LNCaP clone FGC (cell line): ENCODE data around the gene TEAD1.

Experiments
- DNase-seq: peaks from one replicate; pipeline ENCODE4 v3.0.0-alpha.2; 2011; ENCODE audit warnings: low read depth
- H3K4me3 ChIP-seq: 2 replicates; pipeline ENCODE4 v1.5.1; 2011; ENCODE audit warnings: mild to moderate bottlenecking, low read depth, low read length, control low read depth
- CTCF ChIP-seq: IDR thresholded peaks from 2 replicates; pipeline ENCODE4 v1.5.1; 2012; ENCODE audit warnings: mild to moderate bottlenecking; ENCODE audit not compliant: control insufficient read depth, insufficient read depth; ENCODE audit errors: extremely low read depth

TEAD1 gene

DNA sequence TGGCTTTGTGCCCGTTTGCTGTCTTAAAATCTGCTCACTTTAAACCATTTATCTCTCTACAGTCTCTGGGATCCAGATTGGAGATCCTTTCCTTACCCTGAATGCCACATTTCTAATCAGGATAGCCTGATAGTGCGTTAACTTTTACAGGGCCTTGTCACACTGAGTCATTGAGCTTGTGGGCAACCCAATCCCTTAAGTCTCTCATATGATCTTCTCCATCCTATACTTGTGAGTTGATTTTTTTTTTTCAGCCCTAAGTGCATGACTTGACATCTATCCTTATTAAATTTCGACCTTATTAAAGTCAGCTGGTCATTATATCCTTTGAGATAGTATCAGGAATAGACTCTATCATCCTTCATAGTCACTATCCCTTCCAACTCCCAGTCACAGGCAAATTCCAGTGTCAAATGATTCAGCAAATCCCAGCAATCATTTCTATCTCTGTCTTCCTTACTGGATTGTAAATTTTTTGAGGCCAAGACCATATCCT is 57.7 kb downstream of the TEAD1 start:
- TF ChIP-seq CTCF = no peak
- H3K4me3 ChIP-seq = no peak overlapping the region
- no peak for DNase-seq

- no peak overlapping the region for H3K4me3 ChIP-seq
- no peak for DNase-seq
- TF ChIP-seq CTCF = no peak
Measured at GRCh38 chr11:12733091-12733490, 58.9 kb downstream of the TEAD1 start.

GRCh38 chr11:12734625-12735024 is 60.4 kb downstream of the TEAD1 start:
- no peak for DNase-seq
- no peak for TF ChIP-seq CTCF
- no peak overlapping the region for H3K4me3 ChIP-seq

GRCh38 chr11:12735262-12735661 is 61.0 kb downstream of the TEAD1 start:
- TF ChIP-seq CTCF = no peak
- no peak for DNase-seq
- H3K4me3 ChIP-seq = no peak overlapping the region

DNA sequence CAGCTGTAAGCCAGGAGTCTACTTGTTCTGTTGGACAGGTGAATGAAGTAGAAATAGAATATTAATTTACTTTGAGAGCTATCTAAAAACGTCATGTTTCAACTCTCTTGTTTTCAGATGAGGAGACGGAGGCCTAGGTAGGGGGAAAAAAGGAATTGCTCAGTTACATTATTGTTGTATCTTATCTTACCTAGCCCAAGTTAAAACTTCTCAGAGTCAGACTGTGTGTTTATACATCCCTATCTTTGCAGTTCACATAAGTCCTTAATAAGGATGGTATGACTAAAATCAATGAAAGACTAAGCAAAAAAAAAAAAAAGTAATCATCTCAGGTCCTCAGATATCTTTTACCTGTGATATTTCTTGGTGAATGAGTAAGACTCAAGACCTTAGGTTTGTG is 62.8 kb downstream of the TEAD1 start:
- no peak for DNase-seq
- TF ChIP-seq CTCF = no peak

DNA sequence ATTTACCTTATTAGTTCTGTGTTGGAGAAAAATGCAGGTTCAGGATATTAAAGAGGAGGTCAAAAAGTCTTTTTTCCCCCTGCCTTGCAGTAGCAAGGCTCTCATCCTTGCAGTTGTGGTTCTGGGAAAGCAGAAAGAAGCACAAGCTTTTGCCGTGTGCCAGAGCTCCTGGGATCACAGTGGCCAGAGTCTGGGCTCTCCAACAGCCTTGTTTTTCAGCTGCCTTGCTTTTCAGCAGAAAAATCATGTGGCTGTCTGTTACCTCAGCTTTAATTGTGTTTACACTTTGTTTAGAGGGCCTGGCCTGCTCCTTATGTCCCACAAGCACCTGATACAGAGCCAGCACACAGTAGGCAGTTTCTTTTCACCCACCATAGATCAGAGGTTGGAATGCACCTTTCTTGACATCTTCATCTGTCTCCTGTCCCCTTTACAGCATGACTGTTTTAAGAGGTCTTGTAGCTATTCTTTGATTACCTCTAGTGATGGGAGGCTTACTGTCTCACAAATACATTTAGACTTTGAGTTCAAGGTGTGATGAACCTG is 67.5 kb downstream of the TEAD1 start:
- TF ChIP-seq CTCF = no peak
- DNase-seq = no peak
- H3K4me3 ChIP-seq = no peak overlapping the region

More for the DNA sequence above, 62.8 kb downstream of the TEAD1 start:
- no peak overlapping the region for H3K4me3 ChIP-seq

GRCh38 chr11:12743834-12744449 is 69.7 kb downstream of the TEAD1 start:
- H3K4me3 ChIP-seq = no peak overlapping the region
- TF ChIP-seq CTCF = no peak
- DNase-seq = no peak
